CD4-positive, alpha-beta T cell treated with Interleukin-6 for 4 hours (primary cell): Measurements from ENCODE around the gene CDC16.
"Not testable (repeated sequence)": the region's sequence is repeated elsewhere in the genome, so short reads cannot be mapped to it uniquely, and the experiment has no call there.

Experiments used
- DNase-seq: peaks from one replicate; pipeline ENCODE4 v3.0.0-alpha.2; 2020; ENCODE audit warnings: mixed read lengths

CDC16 gene

GRCh38 chr13:114228176-114228575, 6.5 kb upstream of the CDC16 start:
- no peak for DNase-seq

- DNase-seq = no peak
These were observed 5.2 kb upstream of the CDC16 start for GRCh38 chr13:114229506-114229905.

GRCh38 chr13:114230117-114230516, 4.6 kb upstream of the CDC16 start:
- DNase-seq = no peak

DNA sequence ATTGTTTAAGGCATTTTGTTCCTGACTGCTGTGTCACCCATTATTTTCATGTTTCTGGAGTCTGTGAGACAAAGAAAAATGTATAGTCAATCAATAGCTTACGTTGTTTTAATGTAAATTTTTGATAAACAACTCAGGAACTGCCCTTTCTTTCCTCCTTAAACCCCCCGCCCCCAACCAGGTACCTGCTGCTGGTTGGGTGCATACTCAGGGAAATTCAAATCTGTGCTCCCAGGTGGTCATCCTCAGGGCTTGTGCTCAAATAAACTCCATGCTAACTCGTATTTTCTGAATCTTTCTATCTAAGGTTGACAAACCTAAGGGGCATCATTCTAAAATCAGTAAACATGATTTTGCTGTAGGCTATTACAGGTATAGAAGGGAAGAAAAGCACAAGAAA, 4.1 kb upstream of the CDC16 start:
- DNase-seq = no peak

GRCh38 chr13:114231886-114232285, 2.8 kb upstream of the CDC16 start:
- DNase-seq = no peak

- no peak for DNase-seq
These were observed 442 bp upstream of the CDC16 start for GRCh38 chr13:114234266-114234644.

DNA sequence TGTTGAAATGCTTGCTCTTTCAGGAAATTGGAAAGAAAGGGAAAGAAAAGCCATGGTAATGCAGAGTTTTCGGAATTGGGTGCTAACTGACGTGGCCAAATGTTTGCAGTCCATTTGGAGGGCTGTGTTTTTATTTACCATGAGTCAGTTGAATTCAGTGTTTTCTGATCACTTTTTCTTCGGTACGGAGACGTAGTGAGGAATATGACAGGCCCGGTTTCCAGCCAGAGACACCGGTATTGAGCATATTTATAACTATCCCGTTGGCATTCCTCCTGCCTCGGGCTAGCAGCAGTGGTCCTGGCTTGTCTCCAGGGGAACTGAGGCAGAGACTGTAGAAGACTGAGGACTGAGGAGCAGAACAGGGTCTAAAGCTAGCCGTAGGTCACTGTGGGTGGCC, 1.0 kb downstream of the CDC16 start:
- no peak for DNase-seq

DNA sequence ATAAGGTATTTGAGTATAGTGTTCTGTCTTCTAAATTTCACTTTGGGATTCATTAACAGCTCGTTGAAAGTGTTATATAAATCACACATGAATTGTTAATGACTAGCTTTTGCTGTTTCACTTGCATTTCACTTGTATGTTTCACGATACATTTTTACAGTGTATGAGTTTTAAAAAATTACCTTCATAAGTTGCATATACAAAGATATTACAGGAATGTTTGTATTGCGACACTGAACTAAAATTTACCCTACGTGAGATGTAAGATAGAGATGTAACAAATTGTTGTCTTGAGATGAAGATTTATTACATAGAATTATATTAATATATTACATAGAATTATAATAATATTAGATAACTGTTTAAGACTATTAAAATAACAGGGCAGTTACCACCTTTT, 1.5 kb downstream of the CDC16 start:
- no peak for DNase-seq

DNA sequence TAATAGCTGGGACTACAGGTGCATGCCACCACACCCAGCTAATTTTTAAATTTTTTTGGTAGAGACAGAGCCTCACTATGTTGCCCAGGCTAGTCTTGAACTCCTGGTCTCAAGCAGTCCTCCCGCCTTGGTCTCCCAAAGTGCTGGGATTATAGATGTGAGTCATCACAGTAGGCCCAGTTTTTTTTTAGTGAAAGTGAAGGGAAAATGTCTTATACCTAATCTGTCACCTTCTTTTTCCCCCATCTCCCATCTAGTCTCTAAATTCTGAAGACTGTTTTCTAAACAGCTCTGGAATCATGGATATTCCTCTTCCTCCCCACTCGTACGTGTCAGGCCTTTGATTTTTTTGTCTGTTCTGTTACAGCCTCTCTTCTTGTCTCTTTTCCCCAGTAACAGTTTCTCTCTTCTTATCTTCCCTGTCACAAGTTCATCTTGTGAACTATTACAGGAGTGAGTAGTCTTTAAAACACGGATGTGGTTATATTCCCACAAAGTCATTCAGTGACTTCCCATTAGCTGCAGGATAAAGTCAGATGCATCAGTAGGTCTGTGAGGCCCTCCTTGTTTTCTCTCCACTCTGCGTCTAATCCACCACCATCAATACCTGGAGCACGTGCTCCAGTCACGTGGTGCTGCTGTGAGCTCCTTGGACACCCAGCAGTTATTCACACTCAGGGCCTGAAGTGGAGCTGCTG, 2.9 kb downstream of the CDC16 start:
- DNase-seq = no peak

- no peak for DNase-seq
These were observed 7.2 kb downstream of the CDC16 start for GRCh38 chr13:114241918-114242317.

- DNase-seq = no peak
These were observed 9.3 kb downstream of the CDC16 start for GRCh38 chr13:114243971-114244370.

GRCh38 chr13:114244637-114245036, 9.9 kb downstream of the CDC16 start:
- no peak for DNase-seq

DNA sequence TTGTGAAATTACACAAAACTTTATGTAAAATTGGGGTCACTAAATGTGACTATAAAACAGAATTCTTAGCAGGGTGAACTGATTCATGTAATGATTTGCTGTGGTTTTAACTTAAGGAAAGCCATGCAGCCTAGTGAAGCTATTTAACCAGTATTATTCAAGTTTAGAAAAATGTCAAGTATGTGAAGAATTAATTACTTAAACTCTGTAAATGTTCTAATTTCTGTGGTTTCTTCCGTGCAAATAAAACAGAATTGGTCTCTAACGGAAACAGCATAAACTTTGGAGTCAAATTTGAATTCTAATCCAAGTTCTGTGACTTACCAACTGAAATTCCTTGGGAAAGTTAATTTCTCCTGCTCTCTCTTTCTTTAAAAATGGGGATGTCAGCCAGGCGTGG, 13.3 kb downstream of the CDC16 start:
- DNase-seq = no peak

GRCh38 chr13:114249077-114249476, 14.4 kb downstream of the CDC16 start:
- no peak for DNase-seq

- DNase-seq = not testable (repeated sequence)
These were observed 17.1 kb downstream of the CDC16 start for GRCh38 chr13:114251639-114252440.

GRCh38 chr13:114256547-114256946, 21.9 kb downstream of the CDC16 start:
- DNase-seq = no peak

DNA sequence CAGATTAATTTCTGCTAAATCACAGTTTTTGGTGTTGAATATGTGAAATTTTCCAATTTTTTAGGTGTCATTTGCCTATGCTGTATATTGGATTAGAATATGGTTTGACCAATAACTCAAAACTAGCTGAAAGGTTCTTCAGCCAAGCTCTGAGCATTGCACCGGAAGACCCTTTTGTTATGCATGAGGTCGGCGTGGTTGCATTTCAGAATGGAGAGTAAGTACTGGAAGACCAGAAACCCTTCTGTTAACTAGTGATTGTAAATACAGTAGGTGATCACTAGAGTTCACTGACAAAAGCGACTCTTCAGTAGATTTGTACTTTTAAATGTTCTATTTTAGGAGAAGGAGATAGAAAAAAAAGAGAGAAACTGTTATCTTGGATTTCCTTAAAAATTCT, 22.3 kb downstream of the CDC16 start:
- no peak for DNase-seq

GRCh38 chr13:114258589-114258988, 23.9 kb downstream of the CDC16 start:
- DNase-seq = no peak

DNA sequence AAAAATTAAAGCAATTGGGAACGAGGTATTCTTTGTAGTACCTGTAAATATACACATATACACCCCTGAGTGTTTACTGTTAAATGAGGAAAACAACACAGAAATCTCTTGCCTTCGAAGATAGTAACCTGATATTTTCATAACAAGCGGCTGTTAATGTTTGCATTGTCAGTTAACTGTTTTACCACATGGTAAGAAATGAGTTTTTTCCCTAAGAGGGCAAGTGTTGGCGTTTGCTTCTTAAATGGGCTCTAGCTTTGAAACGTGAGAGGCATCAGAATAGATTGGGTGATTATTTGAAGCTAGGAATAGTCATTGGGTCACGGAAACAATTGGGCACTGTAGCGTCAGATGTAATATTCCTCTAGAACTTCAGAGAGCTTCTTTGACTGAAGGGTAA, 24.7 kb downstream of the CDC16 start:
- DNase-seq = no peak

- no peak for DNase-seq
These were observed 25.3 kb downstream of the CDC16 start for GRCh38 chr13:114259974-114260373.

DNA sequence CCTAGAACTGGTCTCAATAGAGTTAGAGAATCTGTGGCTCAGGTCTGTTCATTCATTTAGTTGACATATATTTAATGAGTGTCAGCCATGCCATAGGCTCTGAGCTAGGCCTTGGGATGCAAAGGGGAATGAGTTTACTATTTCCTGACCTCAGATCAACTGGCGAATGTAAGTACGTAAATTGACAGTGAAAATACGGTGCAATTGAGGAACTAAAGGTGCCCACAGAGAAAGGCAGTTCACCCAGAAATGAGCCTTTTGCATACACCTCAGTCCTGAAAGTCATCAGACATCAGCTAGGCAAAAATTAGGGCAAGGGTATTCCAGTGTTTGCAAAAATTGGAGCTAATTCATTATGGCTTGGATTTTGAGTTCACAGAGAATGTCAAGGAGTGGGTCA, 26.1 kb downstream of the CDC16 start:
- no peak for DNase-seq

GRCh38 chr13:114261328-114261965, 26.8 kb downstream of the CDC16 start:
- DNase-seq = no peak

DNA sequence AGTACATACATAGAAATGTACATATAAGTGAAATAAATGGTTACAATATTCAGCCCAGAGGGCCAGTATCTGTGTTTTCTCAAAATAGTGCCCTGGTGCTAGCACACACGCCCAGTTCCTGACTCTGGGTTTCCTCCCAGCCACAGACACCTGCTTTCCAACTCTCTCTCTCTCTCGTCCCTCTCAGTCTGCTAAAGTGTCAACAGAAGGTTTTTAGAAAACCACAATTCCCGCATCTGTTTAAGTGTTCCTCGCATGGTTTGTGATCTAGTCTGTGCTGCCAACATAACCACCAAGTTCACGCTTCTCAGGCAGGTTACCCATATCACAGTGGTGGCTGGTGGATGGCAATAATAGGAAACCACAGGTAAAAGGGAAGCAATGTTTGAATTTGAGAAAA, 28.9 kb downstream of the CDC16 start:
- DNase-seq = peak; percentile 24

DNA sequence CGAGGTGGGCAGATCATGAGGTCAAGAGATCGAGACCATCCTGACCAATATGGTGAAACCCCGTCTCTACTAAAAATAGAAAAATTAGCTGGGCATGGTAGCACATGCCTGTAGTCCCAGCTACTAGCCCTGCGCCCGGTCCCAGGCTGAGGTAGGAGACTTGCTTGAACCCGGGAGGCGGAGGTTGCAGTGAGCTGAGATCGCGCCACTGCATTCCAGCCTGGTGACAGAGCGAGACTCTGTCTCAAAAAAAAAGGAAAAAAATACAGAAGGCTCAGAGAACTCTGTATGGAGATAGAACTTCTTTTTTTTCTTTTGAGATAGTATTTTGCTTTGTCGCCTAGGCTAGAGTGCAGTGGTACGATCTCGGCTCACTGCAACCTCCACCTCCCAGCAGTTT, 29.6 kb downstream of the CDC16 start:
- DNase-seq = not testable (repeated sequence)
